ENCODE results near the gene STAT1. TPM values are rescaled to one million over a fixed set of nuclear protein-coding genes. Genes with fewer than 3 reads are reported as not detected.

The STAT1 gene
- total and polyA plus RNA-seq, 10 of the 15 experiments (the other 5 are each of a cell fraction or from before 2014, with no cell fraction given): 81.8 to 398 (median 307) TPM

DNA sequence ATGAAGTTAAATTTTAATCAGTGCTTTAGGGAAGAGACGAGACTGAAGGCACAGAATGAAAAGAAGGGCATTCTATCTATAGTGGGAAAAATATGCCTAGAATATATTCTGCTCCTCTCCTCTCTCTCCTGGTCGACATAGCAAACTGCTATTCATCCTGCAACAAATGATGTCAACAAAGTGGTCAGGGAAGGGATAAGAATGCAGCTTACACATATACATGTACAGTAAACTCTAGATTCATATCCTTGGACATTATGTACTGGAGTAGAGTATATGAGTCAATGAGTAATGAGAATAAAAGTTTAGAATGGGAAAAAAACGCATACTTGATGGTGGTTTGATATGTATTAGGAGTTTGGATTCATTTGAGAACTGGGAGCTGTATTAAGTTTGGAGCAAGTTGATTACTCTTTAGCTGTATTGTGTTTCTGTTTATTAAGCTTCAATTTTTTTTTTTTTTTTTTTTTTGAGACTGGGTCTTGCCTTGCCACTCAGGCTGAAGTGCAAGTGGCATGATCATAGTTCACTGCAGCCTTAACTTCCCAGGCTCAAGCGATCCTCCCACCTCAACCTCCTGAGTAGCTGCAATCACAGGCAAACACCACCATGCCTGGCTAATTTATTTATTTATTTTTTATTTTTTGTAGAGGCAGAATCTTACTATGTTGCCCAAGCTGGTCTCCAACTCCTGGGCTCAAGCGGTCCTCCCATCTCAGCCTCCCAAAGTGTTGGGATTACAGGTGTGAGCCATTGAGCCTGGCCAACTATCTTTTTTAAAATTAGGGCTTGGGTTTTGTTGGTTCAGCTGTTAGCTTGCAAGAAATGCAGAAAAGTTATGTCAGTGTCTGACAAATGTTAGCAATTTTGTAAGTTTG lies 53.8 kb downstream of the STAT1 start (continued):
- TF ChIP-seq POU2F2 (IDR thresholded peaks at IDR 0.05; ENCODE audit: borderline replicate concordance, low read depth, low read length) (no peak; the same call in 2 of the 3 replicates), PAX8 (IDR thresholded peaks at IDR 0.05) (no peak), TBL1XR1 (IDR thresholded peaks at IDR 0.05; ENCODE audit: low read depth, low read length) (no peak), ZZZ3 (IDR thresholded peaks at IDR 0.05; ENCODE audit: control insufficient read depth, insufficient read length, low read depth) (no peak), EZH2 (IDR thresholded peaks at IDR 0.05; ENCODE audit: borderline replicate concordance, control insufficient read depth, low read depth, low read length) (no peak), POLR2AphosphoS2 (IDR thresholded peaks at IDR 0.05; ENCODE audit: low read depth, low read length) (peak; percentile 76; the same call in 1 of the 2 replicates), HDAC6 (IDR thresholded peaks at IDR 0.05; ENCODE audit: unreplicated experiment) (no peak), EP300 (IDR thresholded peaks at IDR 0.05; ENCODE audit: borderline replicate concordance in 1 of 2, control insufficient read depth in 1 of 2, low read depth in 2 of 2, low read length in 2 of 2) (no peak)
- TF ChIP-seq, protein P1, sequence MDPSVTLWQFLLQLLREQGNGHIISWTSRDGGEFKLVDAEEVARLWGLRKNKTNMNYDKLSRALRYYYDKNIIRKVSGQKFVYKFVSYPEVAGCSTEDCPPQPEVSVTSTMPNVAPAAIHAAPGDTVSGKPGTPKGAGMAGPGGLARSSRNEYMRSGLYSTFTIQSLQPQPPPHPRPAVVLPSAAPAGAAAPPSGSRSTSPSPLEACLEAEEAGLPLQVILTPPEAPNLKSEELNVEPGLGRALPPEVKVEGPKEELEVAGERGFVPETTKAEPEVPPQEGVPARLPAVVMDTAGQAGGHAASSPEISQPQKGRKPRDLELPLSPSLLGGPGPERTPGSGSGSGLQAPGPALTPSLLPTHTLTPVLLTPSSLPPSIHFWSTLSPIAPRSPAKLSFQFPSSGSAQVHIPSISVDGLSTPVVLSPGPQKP (IDR thresholded peaks at IDR 0.05; ENCODE audit: low read depth, low read length): no peak
- TF ChIP-seq, protein P2, sequence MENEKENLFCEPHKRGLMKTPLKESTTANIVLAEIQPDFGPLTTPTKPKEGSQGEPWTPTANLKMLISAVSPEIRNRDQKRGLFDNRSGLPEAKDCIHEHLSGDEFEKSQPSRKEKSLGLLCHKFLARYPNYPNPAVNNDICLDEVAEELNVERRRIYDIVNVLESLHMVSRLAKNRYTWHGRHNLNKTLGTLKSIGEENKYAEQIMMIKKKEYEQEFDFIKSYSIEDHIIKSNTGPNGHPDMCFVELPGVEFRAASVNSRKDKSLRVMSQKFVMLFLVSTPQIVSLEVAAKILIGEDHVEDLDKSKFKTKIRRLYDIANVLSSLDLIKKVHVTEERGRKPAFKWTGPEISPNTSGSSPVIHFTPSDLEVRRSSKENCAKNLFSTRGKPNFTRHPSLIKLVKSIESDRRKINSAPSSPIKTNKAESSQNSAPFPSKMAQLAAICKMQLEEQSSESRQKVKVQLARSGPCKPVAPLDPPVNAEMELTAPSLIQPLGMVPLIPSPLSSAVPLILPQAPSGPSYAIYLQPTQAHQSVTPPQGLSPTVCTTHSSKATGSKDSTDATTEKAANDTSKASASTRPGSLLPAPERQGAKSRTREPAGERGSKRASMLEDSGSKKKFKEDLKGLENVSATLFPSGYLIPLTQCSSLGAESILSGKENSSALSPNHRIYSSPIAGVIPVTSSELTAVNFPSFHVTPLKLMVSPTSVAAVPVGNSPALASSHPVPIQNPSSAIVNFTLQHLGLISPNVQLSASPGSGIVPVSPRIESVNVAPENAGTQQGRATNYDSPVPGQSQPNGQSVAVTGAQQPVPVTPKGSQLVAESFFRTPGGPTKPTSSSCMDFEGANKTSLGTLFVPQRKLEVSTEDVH (IDR thresholded peaks at IDR 0.05; ENCODE audit: low read depth, partially characterized antibody): no peak

All from GM12878 (cell line).